GM12864 (cell line): ENCODE data around the gene NEAT1.

Experiments
- DNase-seq: peaks from one replicate; pipeline ENCODE4 v3.0.0-alpha.2; 2011; ENCODE audit warnings: low read depth
- H3K4me3 ChIP-seq: 2 replicates; pipeline ENCODE4 v1.5.1; 2011; ENCODE audit warnings: mild to moderate bottlenecking, low read depth, low read length, control low read depth
- CTCF ChIP-seq: IDR thresholded peaks from 2 replicates; pipeline ENCODE4 v1.5.1; 2011; ENCODE audit warnings: low read depth, mild to moderate bottlenecking, moderate library complexity, low read length, control low read depth, inconsistent platforms; ENCODE audit errors: missing control alignments

The NEAT1 gene

DNA sequence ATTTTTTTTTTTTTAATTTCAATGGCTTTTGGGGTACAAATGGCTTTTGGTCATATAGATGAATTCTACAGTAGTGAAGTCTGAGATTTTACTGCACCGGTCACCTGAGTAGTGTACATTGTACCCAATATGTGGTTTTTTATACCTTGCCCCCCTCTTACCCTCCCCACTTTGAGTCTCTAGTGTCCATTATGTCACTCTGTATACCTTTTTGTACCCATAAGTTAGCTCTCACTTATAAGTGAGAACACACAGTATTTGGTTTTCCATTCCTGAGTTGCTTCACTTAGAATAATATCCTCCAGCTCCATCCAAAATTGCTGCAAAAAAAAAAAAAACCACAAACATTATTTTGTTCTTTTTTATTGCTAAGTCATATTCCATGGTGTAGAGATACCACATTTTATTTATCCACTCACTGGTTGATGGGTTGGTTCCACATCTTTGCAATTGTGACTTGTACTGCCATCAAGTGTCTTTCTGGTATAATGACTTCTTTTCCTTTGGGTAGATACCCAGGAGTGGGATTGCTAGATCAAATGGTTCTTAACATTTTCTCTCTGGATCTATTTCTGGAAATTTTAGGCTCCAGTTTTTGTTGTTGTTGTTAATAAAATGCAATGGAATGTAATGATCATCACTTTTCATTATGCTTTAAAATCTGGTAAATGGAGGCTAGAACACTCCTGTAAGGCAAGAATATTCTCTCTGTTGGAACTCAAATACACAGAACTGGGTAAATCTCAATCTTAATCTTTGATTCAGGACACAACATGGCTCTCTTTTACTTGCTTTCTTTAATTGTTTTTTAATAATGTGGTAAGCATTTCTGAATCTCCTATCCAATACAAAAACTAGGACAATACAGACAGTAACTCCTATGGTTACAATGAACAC, 10.3 kb downstream of the NEAT1 start:
- peak; percentile 15 for TF ChIP-seq CTCF
- no peak for DNase-seq
- no peak overlapping the region for H3K4me3 ChIP-seq

- H3K4me3 ChIP-seq: no peak overlapping the region
- TF ChIP-seq CTCF: no peak
- DNase-seq: no peak
Measured at GRCh38 chr11:65433657-65434056, 11.1 kb downstream of the NEAT1 start.

GRCh38 chr11:65434057-65434666, 11.6 kb downstream of the NEAT1 start:
- DNase-seq: no peak
- TF ChIP-seq CTCF: no peak
- no peak overlapping the region for H3K4me3 ChIP-seq

DNA sequence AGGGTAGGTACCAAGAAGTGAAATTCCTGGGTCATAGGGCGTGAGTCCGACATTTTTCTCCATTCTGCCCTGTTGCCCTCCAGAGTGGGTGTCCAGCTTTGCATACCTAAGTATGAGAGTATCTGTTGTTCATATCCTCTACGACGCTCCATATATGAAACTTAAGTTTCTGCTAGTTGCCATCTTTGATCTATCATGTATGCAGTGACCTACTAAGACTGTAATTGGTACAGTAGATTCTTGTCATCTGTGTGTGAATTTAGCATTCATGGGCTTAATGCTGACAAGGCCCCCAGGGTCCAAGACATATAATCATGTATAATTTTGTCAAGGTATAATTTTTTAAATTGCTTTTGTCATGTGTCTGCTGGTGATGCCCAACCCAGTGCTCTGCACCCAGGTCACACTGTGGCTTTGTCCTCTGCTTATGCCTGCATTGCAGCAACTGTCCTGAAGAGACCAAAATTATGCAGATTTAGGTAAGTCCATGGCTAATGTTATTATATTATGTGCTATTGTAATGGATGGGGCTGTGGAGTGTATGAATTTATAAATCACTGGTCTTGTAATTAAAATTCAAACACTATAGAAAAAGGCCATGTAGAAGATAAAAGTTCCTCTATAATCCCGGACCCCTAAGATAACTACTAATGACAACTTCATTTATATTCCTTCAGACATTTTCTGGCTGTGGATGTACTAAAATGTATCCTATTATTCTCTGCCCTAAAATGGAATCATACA, 12.2 kb downstream of the NEAT1 start:
- H3K4me3 ChIP-seq: no peak overlapping the region
- TF ChIP-seq CTCF: no peak
- DNase-seq: no peak

GRCh38 chr11:65435411-65435931, 12.9 kb downstream of the NEAT1 start:
- H3K4me3 ChIP-seq: no peak overlapping the region
- no peak for DNase-seq

More at GRCh38 chr11:65435411-65435931, 12.9 kb downstream of the NEAT1 start:
- TF ChIP-seq CTCF: no peak
